ENCODE data around the gene RSPO4.

DNA sequence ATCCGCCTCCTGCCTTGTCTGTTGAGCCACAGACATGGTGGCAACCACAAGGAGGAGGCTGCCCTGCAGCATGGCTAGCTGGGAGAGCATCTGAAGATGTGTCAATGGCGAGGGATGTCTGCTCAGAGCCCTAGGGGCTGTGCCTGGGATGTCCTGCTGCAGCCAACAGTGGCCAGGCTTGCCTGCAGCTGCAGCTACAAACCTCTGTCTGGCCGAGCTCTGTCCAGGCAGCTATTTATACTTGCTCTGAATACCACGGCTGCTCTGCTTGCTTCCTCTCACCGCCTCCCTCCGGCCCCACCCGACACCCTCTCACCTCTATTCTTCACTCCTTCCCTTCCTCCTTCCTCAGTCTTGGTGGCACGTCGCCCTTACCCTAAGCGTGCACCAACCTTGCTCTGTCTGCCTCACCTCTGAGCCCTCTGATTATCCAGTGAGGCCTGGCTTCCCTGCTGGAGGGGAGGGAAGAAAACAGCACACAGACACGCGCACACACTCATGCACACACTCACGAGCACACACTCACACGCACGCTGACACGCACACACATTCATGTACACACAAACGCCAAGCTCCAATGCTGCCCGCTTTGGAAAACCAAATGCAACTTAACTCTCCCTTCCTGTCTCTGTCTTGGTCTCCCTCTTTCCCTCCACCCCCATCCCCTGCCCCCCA lies 85.8 kb downstream of the RSPO4 start, which contains the start of gene ANGPT4:
- TF ChIP-seq, protein P1, sequence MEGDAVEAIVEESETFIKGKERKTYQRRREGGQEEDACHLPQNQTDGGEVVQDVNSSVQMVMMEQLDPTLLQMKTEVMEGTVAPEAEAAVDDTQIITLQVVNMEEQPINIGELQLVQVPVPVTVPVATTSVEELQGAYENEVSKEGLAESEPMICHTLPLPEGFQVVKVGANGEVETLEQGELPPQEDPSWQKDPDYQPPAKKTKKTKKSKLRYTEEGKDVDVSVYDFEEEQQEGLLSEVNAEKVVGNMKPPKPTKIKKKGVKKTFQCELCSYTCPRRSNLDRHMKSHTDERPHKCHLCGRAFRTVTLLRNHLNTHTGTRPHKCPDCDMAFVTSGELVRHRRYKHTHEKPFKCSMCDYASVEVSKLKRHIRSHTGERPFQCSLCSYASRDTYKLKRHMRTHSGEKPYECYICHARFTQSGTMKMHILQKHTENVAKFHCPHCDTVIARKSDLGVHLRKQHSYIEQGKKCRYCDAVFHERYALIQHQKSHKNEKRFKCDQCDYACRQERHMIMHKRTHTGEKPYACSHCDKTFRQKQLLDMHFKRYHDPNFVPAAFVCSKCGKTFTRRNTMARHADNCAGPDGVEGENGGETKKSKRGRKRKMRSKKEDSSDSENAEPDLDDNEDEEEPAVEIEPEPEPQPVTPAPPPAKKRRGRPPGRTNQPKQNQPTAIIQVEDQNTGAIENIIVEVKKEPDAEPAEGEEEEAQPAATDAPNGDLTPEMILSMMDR (IDR thresholded peaks at IDR 0.05; ENCODE audit: insufficient read depth, low read length, poor library complexity, severe bottlenecking) = no peak
- TF ChIP-seq EZH2phosphoT487 (conservative IDR thresholded peaks at IDR 0.05; ENCODE audit: low read length) = no peak
